Measurements from ENCODE around the gene RER1. TPM values are rescaled to one million over a fixed set of nuclear protein-coding genes. Genes with fewer than 3 reads are reported as not detected.

RER1 gene
- total and polyA plus RNA-seq, 10 donors = 51.1 to 131 (median 79.0) TPM

- Histone ChIP-seq H3K4me3 (no peak overlapping the region), H3K36me3 (no peaks in the 10 kb centered on the region), H3K9me3 (no peaks in the 10 kb centered on the region), H3K27me3 (replicated peaks in 1 of 7) (no peaks in the 10 kb centered on the region), H3K27ac (no peak overlapping the region), H3K4me1 (no peaks in the 10 kb centered on the region)
- TF ChIP-seq CTCF (IDR thresholded peaks at IDR 0.05 in 8 of 11, conservative IDR thresholded peaks at IDR 0.05 in 3 of 11) = no peak
- no peak for TF ChIP-seq POLR2AphosphoS5 (IDR thresholded peaks at IDR 0.05)
- DNase-seq = peak; percentile 62
- 87 to 94% (median 91%) methylated on average over 17 to 24 of the region's 24 CpGs for WGBS, 5 donors
- intact Hi-C loops (cut with DNase I; ENCODE audit: low total_unique reads) = no loop called here
Measured at GRCh38 chr1:2344121-2344681, 47.4 kb upstream of the RER1 start.

GRCh38 chr1:2344744-2345296 is 46.8 kb upstream of the RER1 start:
- peak; percentile 40 for DNase-seq
- Histone ChIP-seq H3K27ac (no peak overlapping the region), H3K4me3 (no peak overlapping the region), H3K9me3 (no peaks in the 10 kb centered on the region), H3K27me3 (replicated peaks in 1 of 7) (no peaks in the 10 kb centered on the region), H3K4me1 (no peaks in the 10 kb centered on the region), H3K36me3 (no peaks in the 10 kb centered on the region)
- TF ChIP-seq POLR2AphosphoS5 (IDR thresholded peaks at IDR 0.05) (no peak), POLR2A (IDR thresholded peaks at IDR 0.05) (no peak), CTCF (IDR thresholded peaks at IDR 0.05 in 8 of 11, conservative IDR thresholded peaks at IDR 0.05 in 3 of 11) (no peak)
- 85 to 97% (median 93%) methylated on average over 20 to 29 of the region's 29 CpGs for WGBS, 5 donors
- intact Hi-C loops (cut with DNase I; ENCODE audit: low total_unique reads) = no loop called here

GRCh38 chr1:2345297-2346075 is 46.2 kb upstream of the RER1 start:
- WGBS, 5 donors = 85 to 92% (median 88%) methylated on average over 16 to 24 of the region's 24 CpGs
- no peak for TF ChIP-seq POLR2AphosphoS5 (IDR thresholded peaks at IDR 0.05)
- TF ChIP-seq CTCF (IDR thresholded peaks at IDR 0.05 in 8 of 11, conservative IDR thresholded peaks at IDR 0.05 in 3 of 11) = no peak
- no peak for TF ChIP-seq POLR2A (IDR thresholded peaks at IDR 0.05)
- H3K9me3 ChIP-seq = no peaks in the 10 kb centered on the region
- H3K27ac ChIP-seq = no peak overlapping the region
- no peak overlapping the region for H3K4me3 ChIP-seq
- intact Hi-C loops (cut with DNase I; ENCODE audit: low total_unique reads) = no loop called here
- peak; percentile 60 for DNase-seq
- no peaks in the 10 kb centered on the region for H3K4me1 ChIP-seq
- H3K27me3 ChIP-seq (replicated peaks in 1 of 7) = no peaks in the 10 kb centered on the region
- H3K36me3 ChIP-seq = no peaks in the 10 kb centered on the region

GRCh38 chr1:2346691-2347408 is 44.8 kb upstream of the RER1 start:
- 78 to 89% (median 84%) methylated on average over 10 to 17 of the region's 17 CpGs for WGBS, 5 donors
- Histone ChIP-seq H3K27me3 (replicated peaks in 1 of 7) (no peaks in the 10 kb centered on the region), H3K4me1 (no peaks in the 10 kb centered on the region), H3K36me3 (no peaks in the 10 kb centered on the region), H3K27ac (no peak overlapping the region), H3K4me3 (no peak overlapping the region), H3K9me3 (no peaks in the 10 kb centered on the region)
- no peak for TF ChIP-seq POLR2AphosphoS5 (IDR thresholded peaks at IDR 0.05)
- TF ChIP-seq CTCF (IDR thresholded peaks at IDR 0.05 in 8 of 11, conservative IDR thresholded peaks at IDR 0.05 in 3 of 11) = no peak
- no peak for TF ChIP-seq POLR2A (IDR thresholded peaks at IDR 0.05)
- peak; percentile 41 for DNase-seq
- intact Hi-C loops (cut with DNase I; ENCODE audit: low total_unique reads) = no loop called here

Measured in spleen (tissue), 11 donors.